ENCODE measurements around the gene GGACT. TPM values are rescaled to one million over a fixed set of nuclear protein-coding genes. Genes with fewer than 3 reads are reported as not detected.

The GGACT gene
- total RNA-seq: 4.4 TPM in 2 replicates

GRCh38 chr13:100588331-100589177 is at the start of gene GGACT:
GGACT (minus strand) TSS chr13:100588789; CDS start chr13:100532591, 56,198 bp downstream.

Other genes starting within 250 kb of the GGACT start
- 32.1 and 33.9 TPM in 2 replicates for gene TMTC4, start 86.0 kb upstream of the GGACT start, total RNA-seq

All from bladder microvascular endothelial cell (primary cell).